H1 (cell line): ENCODE measurements around the gene PACSIN1.

ENCODE experiments used
- BACH1 ChIP-seq: IDR thresholded peaks from 2 replicates; pipeline ENCODE4 v1.6.1; 2012; ENCODE audit warnings: low read length, improper control_type of control experiment
- CTCF ChIP-seq, 3 experiments: IDR thresholded peaks; 1 replicate in 2 of 3; 2 replicates in 1 of 3; pipeline versions ENCODE4 v1.5.1 to v1.6.1; 2011; ENCODE audit warnings: low read length in 3 of 3, mild to moderate bottlenecking in 3 of 3, inconsistent platforms in 2 of 3, low read depth in 1 of 3, moderate library complexity in 1 of 3; ENCODE audit not compliant: insufficient read depth in 1 of 3; ENCODE audit errors: control extremely low read depth in 1 of 3
- GABPA ChIP-seq: IDR thresholded peaks from 2 replicates; pipeline ENCODE4 v1.6.1; 2011; ENCODE audit warnings: mild to moderate bottlenecking, low read length, moderate library complexity, borderline replicate concordance; ENCODE audit not compliant: insufficient read depth
- POLR2AphosphoS5 ChIP-seq: IDR thresholded peaks from 2 replicates; pipeline ENCODE4 v1.6.1; 2011; ENCODE audit warnings: low read depth, low read length

GRCh38 chr6:34535199-34535598 is 69.3 kb downstream of the PACSIN1 start:
- TF ChIP-seq BACH1 (no peak), POLR2AphosphoS5 (no peak), CTCF (IDR thresholded peaks at IDR 0.05; ENCODE audit: control extremely low read depth in 1 of 3, insufficient read depth in 1 of 3, low read depth in 1 of 3, low read length in 3 of 3) (no peak), GABPA (no peak)
